Endothelial cell of umbilical vein (primary cell): ENCODE data around the gene RWDD4. TPM values are rescaled to one million over a fixed set of nuclear protein-coding genes. Genes with fewer than 3 reads are reported as not detected.

ENCODE experiments used
- BruUV-seq: library from RNA; stranded (reverse); fragments of 400-500 nt; replicated peaks from 2 replicates; lab custom pipeline; 2021; lab: Mats Ljungman, UMichigan
- CTCF ChIA-PET: fragments of 300-600, 350-600 bp; sonication (Branson Sonifier 250); formaldehyde crosslinking; loops from one replicate; lab custom pipeline; 2021; ENCODE audit warnings: antibody characterized with exemption, inconsistent platforms; lab: Charles Lee
- POLR2A ChIA-PET: fragments of 300-600, 350-600 bp; sonication (Branson Sonifier 250); formaldehyde crosslinking; loops from one replicate; lab custom pipeline; 2021; ENCODE audit warnings: antibody characterized with exemption, inconsistent platforms; lab: Charles Lee
- DNase-seq: peaks from one replicate; pipeline ENCODE4 v3.0.0-alpha.2; 2011; ENCODE audit warnings: low read depth, low spot score
- FAIRE-seq: peaks from 2 replicates; lab custom pipeline; 2011; peaks lifted over from hg19 to GRCh38; lab: Jason Lieb, UNC
- H2AFZ ChIP-seq: 2 replicates; pipeline ENCODE4 v1.6.0; 2012; ENCODE audit warnings: low read depth, low read length, control low read depth, inconsistent platforms
- H3K27ac ChIP-seq: 2 replicates; pipeline ENCODE4 v1.5.1; 2011; ENCODE audit warnings: low read depth, mild to moderate bottlenecking, control low read depth, low read length, moderate library complexity; ENCODE audit not compliant: insufficient read depth
- H3K27me3 ChIP-seq, 2 experiments: 2 replicates each; pipeline versions ENCODE4 v1.6.0 to v1.6.1; 2011; ENCODE audit warnings: low read length in 2 of 2, mixed read lengths in 1 of 2; ENCODE audit not compliant: control insufficient read depth in 2 of 2, insufficient read depth in 2 of 2
- H3K36me3 ChIP-seq, 2 experiments: 2 replicates in 1 of 2; 3 replicates in 1 of 2; pipeline ENCODE4 v1.5.1; 2011; ENCODE audit warnings: low read length in 2 of 2, mild to moderate bottlenecking in 1 of 2, moderate library complexity in 1 of 2; ENCODE audit not compliant: control insufficient read depth in 2 of 2, insufficient read depth in 2 of 2; ENCODE audit errors: extremely low read depth in 1 of 2
- H3K4me1 ChIP-seq: 3 replicates; pipeline ENCODE4 v1.5.1; 2011; ENCODE audit warnings: mild to moderate bottlenecking, low read length; ENCODE audit not compliant: control insufficient read depth, insufficient read depth; ENCODE audit errors: extremely low read depth
- H3K4me2 ChIP-seq: 2 replicates; pipeline ENCODE4 v1.6.1; 2011; ENCODE audit warnings: low read length, control low read depth, mixed read lengths; ENCODE audit not compliant: insufficient read depth
- H3K4me3 ChIP-seq, 3 experiments: fragments of 200-600 bp in 1 of 3; sonication (generic), shearing (Covaris generic) in 1 of 3; replicated peaks in 1 of 3; 2 replicates each; pipeline ENCODE4 v1.5.1; 2011 to 2016; ENCODE audit warnings: control low read depth in 3 of 3, low read length in 3 of 3, mild to moderate bottlenecking in 2 of 3, inconsistent platforms in 1 of 3, low read depth in 1 of 3, moderate library complexity in 1 of 3; ENCODE audit not compliant: insufficient read depth in 1 of 3
- H3K79me2 ChIP-seq: 2 replicates; pipeline ENCODE4 v1.6.0; 2012; ENCODE audit warnings: low read length, inconsistent platforms; ENCODE audit not compliant: control insufficient read depth, insufficient read depth
- H3K9ac ChIP-seq: replicated peaks from 2 replicates; pipeline ENCODE3; 2011; ENCODE audit warnings: low read length, control low read depth; ENCODE audit not compliant: insufficient read depth; ENCODE audit errors: extremely low read depth
- H3K9me1 ChIP-seq: replicated peaks from 3 replicates; pipeline ENCODE4 v1.6.0; 2011; ENCODE audit warnings: mild to moderate bottlenecking, low read length; ENCODE audit not compliant: control insufficient read depth, insufficient read depth; ENCODE audit errors: extremely low read depth
- H3K9me3 ChIP-seq: replicated peaks from 2 replicates; pipeline ENCODE4 v1.5.1; 2012; ENCODE audit warnings: low read length, inconsistent platforms; ENCODE audit not compliant: control insufficient read depth, insufficient read depth
- H4K20me1 ChIP-seq: replicated peaks from 2 replicates; pipeline ENCODE3; 2011; ENCODE audit warnings: mild to moderate bottlenecking, low read length; ENCODE audit not compliant: control insufficient read depth, insufficient read depth; ENCODE audit errors: extremely low read depth
- CTCF ChIP-seq, 2 donors: IDR thresholded peaks; 1 replicate in 1 of 2; 2 replicates in 1 of 2; pipeline ENCODE4 v1.5.1; 2011; ENCODE audit warnings: low read length in 2 of 2, mild to moderate bottlenecking in 2 of 2, moderate library complexity in 2 of 2, control low read depth in 1 of 2, inconsistent platforms in 1 of 2, low read depth in 1 of 2; ENCODE audit not compliant: insufficient read depth in 1 of 2; ENCODE audit errors: extremely low read depth in 1 of 2
- EZH2 ChIP-seq: IDR thresholded peaks from 2 replicates; pipeline ENCODE4 v1.6.1; 2012; ENCODE audit warnings: borderline replicate concordance, low read depth, mild to moderate bottlenecking, moderate library complexity, low read length, inconsistent platforms; ENCODE audit not compliant: severe bottlenecking
- FOS ChIP-seq: IDR thresholded peaks from 2 replicates; pipeline ENCODE4 v1.6.1; 2011; ENCODE audit warnings: mild to moderate bottlenecking, low read length, moderate library complexity, borderline replicate concordance; ENCODE audit not compliant: insufficient read depth
- GATA2 ChIP-seq: IDR thresholded peaks from 2 replicates; pipeline ENCODE4 v1.7.0; 2011; ENCODE audit warnings: low read depth, mild to moderate bottlenecking, moderate library complexity, mixed read lengths, low read length; ENCODE audit not compliant: insufficient read length, insufficient read depth
- JUN ChIP-seq: IDR thresholded peaks from 2 replicates; pipeline ENCODE4 v1.6.1; 2011; ENCODE audit warnings: borderline replicate concordance, low read depth; ENCODE audit not compliant: insufficient read length, insufficient read depth
- MAX ChIP-seq: IDR thresholded peaks from 2 replicates; pipeline ENCODE4 v1.6.1; 2011; ENCODE audit not compliant: insufficient read depth, insufficient read length
- MYC ChIP-seq: IDR thresholded peaks from one replicate; pipeline ENCODE4 v1.6.1; 2011; ENCODE audit warnings: mild to moderate bottlenecking, low read depth, low read length
- POLR2A ChIP-seq: IDR thresholded peaks from 2 replicates; pipeline ENCODE4 v1.6.1; 2012; ENCODE audit warnings: low read depth, mild to moderate bottlenecking, control low read depth, low read length
- POLR2AphosphoS5 ChIP-seq: IDR thresholded peaks from 2 replicates; pipeline ENCODE4 v1.6.1; 2012; ENCODE audit warnings: low read depth, mild to moderate bottlenecking, control low read depth, low read length, moderate library complexity; ENCODE audit not compliant: insufficient read depth
- dilution Hi-C: fragments of 300-500 bp; cut with MboI; formaldehyde crosslinking; loops from one replicate; pipeline ENCODE4 v1.15.0; 2019; ENCODE audit warnings: low sequenced_read_pairs; ENCODE audit not compliant: extremely low pct_ligation_motif_present
- intact Hi-C: fragments of 100-400 bp; cut with micrococcal nuclease; formaldehyde crosslinking; loops from one replicate; pipeline ENCODE4 v1.10.0; 2022
- polyA plus RNA-seq, 4 experiments: library from polyadenylated mRNA; depleted of rRNA in 3 of 4; stranded (reverse) in 3 of 4; unstranded in 1 of 4; fragments of >200 nt; gene quantifications; 2 replicates each; pipeline versions ENCODE4 v1.2.1 to v1.2.3, GENCODE V29; 2011 to 2012; ENCODE audit warnings: missing spikeins in 1 of 4
- total RNA-seq: library from RNA; stranded (reverse); gene quantifications from 2 replicates; pipeline ENCODE4 v1.2.3, GENCODE V29; 2021

RWDD4 gene
- total and polyA plus RNA-seq, 2 donors (not counting 3 experiments of a cell fraction or from before 2014, with no cell fraction given), result 4.9 to 16.6 TPM

GRCh38 chr4:183599284-183599683 is 59.7 kb downstream of the RWDD4 start:
- no TSS peak for BruUV-seq
- Histone ChIP-seq H3K4me1 (no peaks in the 10 kb centered on the region), H3K9me3 (no peaks in the 10 kb centered on the region), H3K4me2 (no peak overlapping the region), H3K36me3 (no peaks in the 10 kb centered on the region), H3K79me2 (no peaks in the 10 kb centered on the region), H3K27ac (no peak overlapping the region), H2AFZ (no peak overlapping the region), H3K9ac (no peak overlapping the region), H3K4me3 (no peak overlapping the region), H4K20me1 (no peaks in the 10 kb centered on the region), H3K9me1 (no peaks in the 10 kb centered on the region), H3K27me3 (peaks cover 0 to 9% of the 10 kb centered on the region in 2 experiments)
- TF ChIP-seq EZH2, result no peak
- TF ChIP-seq GATA2, result no peak
- TF ChIP-seq MAX, result no peak
- TF ChIP-seq JUN, result no peak
- no peak for TF ChIP-seq POLR2A
- no peak for TF ChIP-seq MYC
- TF ChIP-seq FOS, result no peak
- TF ChIP-seq POLR2AphosphoS5, result no peak
- TF ChIP-seq CTCF (IDR thresholded peaks at IDR 0.05; ENCODE audit: extremely low read depth in 1 of 2, insufficient read depth in 1 of 2, low read depth in 1 of 2, low read length in 2 of 2), result no peak
- dilution Hi-C loops (no loop called here), intact Hi-C loops (no loop called here)
- ChIA-PET POLR2A (no interaction called here), CTCF (interaction anchor here (1.0 to 4.9 kb wide), 4 partner anchors 9 to 125 kb away, joined by 3 to 45 read pairs (median 4); no protein-coding TSS in a partner anchor)
- DNase-seq (no peak), FAIRE-seq (no peak)
